ENCODE data around the gene METTL1.

METTL1 gene

GRCh38 chr12:57793920-57794319, 22.0 kb upstream of the METTL1 start:
- peaks cover 1% of the 10 kb centered on the region for H3K36me3 ChIP-seq (ENCODE audit: control insufficient read depth, insufficient read depth, low read length)
- no peaks in the 10 kb centered on the region for H3K27me3 ChIP-seq (ENCODE audit: control insufficient read depth, insufficient read depth, low read length)
- H3K4me3 ChIP-seq (ENCODE audit: low read length) = no peak overlapping the region
- H3K9ac ChIP-seq (ENCODE audit: low read length) = no peak overlapping the region
- no peaks in the 10 kb centered on the region for H3K4me1 ChIP-seq (ENCODE audit: control insufficient read depth, insufficient read depth, low read length)
- H3K9me3 ChIP-seq (ENCODE audit: control insufficient read depth, low read length) = no peaks in the 10 kb centered on the region

DNA sequence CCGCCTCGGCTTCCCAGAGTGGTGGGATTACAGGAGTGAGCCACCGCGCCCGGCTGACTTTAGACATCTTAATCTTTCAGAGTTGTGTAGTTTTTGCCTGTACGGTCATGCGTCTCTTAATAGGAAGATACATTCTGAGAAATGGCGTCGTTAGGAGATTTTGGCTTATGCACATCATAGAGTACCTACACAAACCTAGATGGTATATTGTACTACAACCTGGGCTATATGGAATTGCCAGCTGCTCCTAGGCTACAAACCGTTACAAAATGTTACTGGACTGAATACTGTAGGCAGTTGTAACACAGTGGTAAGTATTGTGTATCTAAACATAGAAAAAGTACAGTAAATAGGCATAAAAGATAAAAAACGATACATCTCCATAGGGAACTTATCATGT, 12.0 kb upstream of the METTL1 start:
- no peak overlapping the region for H3K4me3 ChIP-seq (ENCODE audit: low read length)
- peaks cover 4% of the 10 kb centered on the region for H3K4me1 ChIP-seq (ENCODE audit: control insufficient read depth, insufficient read depth, low read length)
- no peak overlapping the region for H3K9ac ChIP-seq (ENCODE audit: low read length)
- H3K36me3 ChIP-seq (ENCODE audit: control insufficient read depth, insufficient read depth, low read length) = no peaks in the 10 kb centered on the region
- no peaks in the 10 kb centered on the region for H3K9me3 ChIP-seq (ENCODE audit: control insufficient read depth, low read length)
- H3K27me3 ChIP-seq (ENCODE audit: control insufficient read depth, insufficient read depth, low read length) = no peaks in the 10 kb centered on the region

DNA sequence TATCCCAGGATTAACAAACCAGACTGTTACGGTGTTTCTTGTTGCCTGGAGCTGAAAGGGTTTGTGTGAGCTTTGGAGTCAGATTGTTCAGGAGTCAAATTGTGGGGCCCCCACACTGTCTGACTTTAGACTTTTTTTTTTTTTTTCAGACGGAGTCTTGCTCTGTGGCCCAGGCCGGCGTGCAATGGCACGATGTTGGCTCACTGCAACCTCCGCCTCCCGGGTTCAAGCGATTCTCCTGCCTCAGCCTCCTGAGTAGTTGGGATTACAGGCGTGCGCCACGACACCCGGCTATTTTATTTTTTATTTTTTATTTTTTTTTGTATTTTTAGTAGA, 11.5 kb upstream of the METTL1 start:
- Histone ChIP-seq H3K27me3 (ENCODE audit: control insufficient read depth, insufficient read depth, low read length) (no peaks in the 10 kb centered on the region), H3K4me1 (ENCODE audit: control insufficient read depth, insufficient read depth, low read length) (peaks cover 4% of the 10 kb centered on the region), H3K9me3 (ENCODE audit: control insufficient read depth, low read length) (no peaks in the 10 kb centered on the region), H3K4me3 (ENCODE audit: low read length) (peak overlapping the region; percentile 83), H3K9ac (ENCODE audit: low read length) (peak overlapping the region; percentile 74), H3K36me3 (ENCODE audit: control insufficient read depth, insufficient read depth, low read length) (no peaks in the 10 kb centered on the region)

DNA sequence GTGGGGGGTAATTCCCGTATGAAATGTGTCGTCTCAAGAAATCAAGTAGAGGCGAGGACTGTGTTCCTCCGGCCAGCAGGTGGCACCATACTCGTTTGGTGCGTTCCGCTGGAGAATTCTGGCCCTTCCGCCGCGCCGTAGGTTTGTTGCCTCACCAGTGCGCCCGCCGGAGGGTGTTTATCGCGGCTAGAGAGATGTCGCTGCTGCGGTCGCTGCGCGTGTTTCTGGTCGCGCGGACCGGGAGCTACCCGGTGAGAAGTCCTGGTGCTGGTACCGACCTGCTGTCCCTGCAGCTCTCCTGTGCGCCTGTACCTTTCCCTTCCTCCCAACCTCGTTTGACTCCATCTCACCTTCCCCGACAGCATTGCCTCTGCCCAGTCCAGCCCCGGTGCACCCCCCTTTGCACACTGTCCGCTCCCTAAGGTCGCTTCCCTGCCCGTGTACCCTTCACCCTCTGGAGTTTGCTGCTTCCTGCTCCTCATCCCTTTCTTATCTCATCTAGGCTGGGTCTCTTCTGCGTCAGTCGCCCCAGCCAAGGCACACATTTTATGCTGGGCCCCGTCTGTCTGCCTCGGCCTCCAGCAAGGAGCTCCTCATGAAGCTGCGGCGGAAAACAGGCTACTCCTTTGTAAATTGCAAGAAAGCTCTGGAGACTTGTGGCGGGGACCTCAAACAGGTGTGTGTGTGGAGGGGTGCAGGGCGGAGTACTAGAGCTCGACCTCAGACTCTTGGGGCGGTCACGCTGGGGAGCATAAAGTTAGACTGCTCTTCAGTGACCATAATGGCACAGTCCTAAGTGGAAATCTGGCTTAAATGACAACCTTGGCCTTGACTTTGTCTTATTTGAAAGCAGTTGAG, 10.9 kb upstream of the METTL1 start, which contains the start of gene TSFM:
TSS of gene TSFM (plus strand) at position 180 of the 858 bp plus-strand sequence. CDS start at position 195, 15 bp downstream.
- Histone ChIP-seq H3K9ac (ENCODE audit: low read length) (peak within 1 kb of the TSS; percentile 74), H3K27me3 (ENCODE audit: control insufficient read depth, insufficient read depth, low read length) (no peaks in the 10 kb centered on the region), H3K36me3 (ENCODE audit: control insufficient read depth, insufficient read depth, low read length) (no peaks in the 10 kb centered on the region), H3K9me3 (ENCODE audit: control insufficient read depth, low read length) (no peaks in the 10 kb centered on the region), H3K4me1 (ENCODE audit: control insufficient read depth, insufficient read depth, low read length) (peaks cover 4% of the 10 kb centered on the region), H3K4me3 (ENCODE audit: low read length) (peak within 1 kb of the TSS; percentile 83)

- Histone ChIP-seq H3K9me3 (ENCODE audit: control insufficient read depth, low read length) (no peaks in the 10 kb centered on the region), H3K9ac (ENCODE audit: low read length) (no peak overlapping the region), H3K36me3 (ENCODE audit: control insufficient read depth, insufficient read depth, low read length) (no peaks in the 10 kb centered on the region), H3K4me1 (ENCODE audit: control insufficient read depth, insufficient read depth, low read length) (peaks cover 4% of the 10 kb centered on the region), H3K27me3 (ENCODE audit: control insufficient read depth, insufficient read depth, low read length) (no peaks in the 10 kb centered on the region), H3K4me3 (ENCODE audit: low read length) (peak overlapping the region; percentile 83)
Observed at GRCh38 chr12:57782243-57782607, 10.3 kb upstream of the METTL1 start.

DNA sequence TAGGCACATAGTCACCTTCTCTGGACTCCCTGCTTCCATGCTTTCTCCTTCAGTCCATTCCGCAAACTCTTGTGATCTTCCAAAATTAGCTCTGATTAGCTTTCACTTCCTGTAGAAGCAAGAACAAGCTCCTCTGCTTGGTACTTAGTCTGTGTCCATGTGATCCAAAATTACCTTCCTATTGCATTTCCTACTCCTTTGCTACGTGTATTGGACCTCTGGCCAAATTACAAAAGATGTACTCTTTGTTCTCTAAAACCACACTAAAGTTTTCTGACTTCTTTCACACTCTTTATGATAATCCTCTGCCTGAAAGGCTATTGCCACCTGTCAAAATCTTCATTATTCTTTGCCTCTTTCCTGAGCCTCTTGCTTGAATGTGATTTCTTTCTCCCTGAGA, 9.9 kb upstream of the METTL1 start:
- H3K36me3 ChIP-seq (ENCODE audit: control insufficient read depth, insufficient read depth, low read length) = no peaks in the 10 kb centered on the region
- no peak overlapping the region for H3K9ac ChIP-seq (ENCODE audit: low read length)
- no peaks in the 10 kb centered on the region for H3K27me3 ChIP-seq (ENCODE audit: control insufficient read depth, insufficient read depth, low read length)
- no peak overlapping the region for H3K4me3 ChIP-seq (ENCODE audit: low read length)
- H3K9me3 ChIP-seq (ENCODE audit: control insufficient read depth, low read length) = no peaks in the 10 kb centered on the region
- peaks cover 4% of the 10 kb centered on the region for H3K4me1 ChIP-seq (ENCODE audit: control insufficient read depth, insufficient read depth, low read length)

GRCh38 chr12:57781244-57781643, 9.3 kb upstream of the METTL1 start:
- Histone ChIP-seq H3K27me3 (ENCODE audit: control insufficient read depth, insufficient read depth, low read length) (no peaks in the 10 kb centered on the region), H3K4me1 (ENCODE audit: control insufficient read depth, insufficient read depth, low read length) (peaks cover 4% of the 10 kb centered on the region), H3K9ac (ENCODE audit: low read length) (no peak overlapping the region), H3K4me3 (ENCODE audit: low read length) (no peak overlapping the region), H3K9me3 (ENCODE audit: control insufficient read depth, low read length) (no peaks in the 10 kb centered on the region), H3K36me3 (ENCODE audit: control insufficient read depth, insufficient read depth, low read length) (no peaks in the 10 kb centered on the region)

GRCh38 chr12:57780284-57780897, 8.5 kb upstream of the METTL1 start:
- peaks cover 4% of the 10 kb centered on the region for H3K4me1 ChIP-seq (ENCODE audit: control insufficient read depth, insufficient read depth, low read length)
- no peak overlapping the region for H3K9ac ChIP-seq (ENCODE audit: low read length)
- no peaks in the 10 kb centered on the region for H3K9me3 ChIP-seq (ENCODE audit: control insufficient read depth, low read length)
- no peaks in the 10 kb centered on the region for H3K27me3 ChIP-seq (ENCODE audit: control insufficient read depth, insufficient read depth, low read length)
- H3K36me3 ChIP-seq (ENCODE audit: control insufficient read depth, insufficient read depth, low read length) = no peaks in the 10 kb centered on the region
- no peak overlapping the region for H3K4me3 ChIP-seq (ENCODE audit: low read length)

GRCh38 chr12:57779736-57780135, 7.8 kb upstream of the METTL1 start:
- Histone ChIP-seq H3K27me3 (ENCODE audit: control insufficient read depth, insufficient read depth, low read length) (no peaks in the 10 kb centered on the region), H3K9me3 (ENCODE audit: control insufficient read depth, low read length) (no peaks in the 10 kb centered on the region), H3K4me1 (ENCODE audit: control insufficient read depth, insufficient read depth, low read length) (peaks cover 4% of the 10 kb centered on the region), H3K9ac (ENCODE audit: low read length) (no peak overlapping the region), H3K4me3 (ENCODE audit: low read length) (no peak overlapping the region), H3K36me3 (ENCODE audit: control insufficient read depth, insufficient read depth, low read length) (no peaks in the 10 kb centered on the region)

DNA sequence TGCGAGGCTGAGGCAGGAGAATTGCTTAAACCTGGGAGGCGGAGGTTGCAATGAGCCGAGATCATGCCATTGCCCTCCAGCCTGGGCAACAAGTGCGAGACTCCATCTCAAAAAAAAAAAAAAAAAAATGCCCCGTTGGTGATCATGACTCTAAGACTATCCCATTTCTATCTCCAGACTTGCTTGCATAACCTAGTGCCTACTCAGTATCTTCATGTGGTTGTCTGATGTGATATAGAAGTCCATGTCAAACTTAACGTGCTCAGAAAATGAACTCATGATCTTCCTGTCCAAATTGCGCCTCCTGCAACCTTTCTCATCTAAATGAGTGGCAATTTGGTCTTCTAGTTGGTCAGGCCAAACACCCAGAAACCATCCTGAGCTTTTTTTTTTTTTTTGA, 6.0 kb upstream of the METTL1 start:
- no peaks in the 10 kb centered on the region for H3K36me3 ChIP-seq (ENCODE audit: control insufficient read depth, insufficient read depth, low read length)
- H3K9ac ChIP-seq (ENCODE audit: low read length) = no peak overlapping the region
- no peak overlapping the region for H3K4me3 ChIP-seq (ENCODE audit: low read length)
- H3K4me1 ChIP-seq (ENCODE audit: control insufficient read depth, insufficient read depth, low read length) = peaks cover 9% of the 10 kb centered on the region
- H3K27me3 ChIP-seq (ENCODE audit: control insufficient read depth, insufficient read depth, low read length) = no peaks in the 10 kb centered on the region
- no peaks in the 10 kb centered on the region for H3K9me3 ChIP-seq (ENCODE audit: control insufficient read depth, low read length)

GRCh38 chr12:57777367-57777766, 5.5 kb upstream of the METTL1 start:
- no peaks in the 10 kb centered on the region for H3K27me3 ChIP-seq (ENCODE audit: control insufficient read depth, insufficient read depth, low read length)
- H3K9me3 ChIP-seq (ENCODE audit: control insufficient read depth, low read length) = no peaks in the 10 kb centered on the region
- H3K9ac ChIP-seq (ENCODE audit: low read length) = no peak overlapping the region
- H3K36me3 ChIP-seq (ENCODE audit: control insufficient read depth, insufficient read depth, low read length) = no peaks in the 10 kb centered on the region
- H3K4me1 ChIP-seq (ENCODE audit: control insufficient read depth, insufficient read depth, low read length) = peaks cover 11% of the 10 kb centered on the region
- no peak overlapping the region for H3K4me3 ChIP-seq (ENCODE audit: low read length)

DNA sequence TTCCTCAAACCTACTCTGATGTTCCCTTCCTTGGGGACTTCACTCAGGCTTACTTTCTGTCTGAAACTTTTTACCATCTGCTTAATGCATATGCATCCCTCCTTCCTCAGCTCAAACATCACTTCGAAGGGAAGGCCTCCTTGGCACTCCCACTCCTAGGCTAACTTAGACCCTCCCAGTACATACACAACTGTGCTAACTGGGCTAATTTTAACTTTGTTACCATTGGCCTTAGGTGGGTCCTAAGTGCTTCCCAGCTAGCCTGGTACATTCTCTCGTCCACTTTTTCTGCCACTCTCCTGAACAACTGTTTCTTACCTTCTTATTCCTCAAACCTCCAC, 4.3 kb upstream of the METTL1 start:
- H3K9ac ChIP-seq (ENCODE audit: low read length) = no peak overlapping the region
- peaks cover 7% of the 10 kb centered on the region for H3K4me1 ChIP-seq (ENCODE audit: control insufficient read depth, insufficient read depth, low read length)
- no peaks in the 10 kb centered on the region for H3K27me3 ChIP-seq (ENCODE audit: control insufficient read depth, insufficient read depth, low read length)
- no peaks in the 10 kb centered on the region for H3K9me3 ChIP-seq (ENCODE audit: control insufficient read depth, low read length)
- no peaks in the 10 kb centered on the region for H3K36me3 ChIP-seq (ENCODE audit: control insufficient read depth, insufficient read depth, low read length)
- H3K4me3 ChIP-seq (ENCODE audit: low read length) = no peak overlapping the region
